Cardiac fibroblast (primary cell): ENCODE data around the gene DPEP3.

Experiments
- DNase-seq, 2 donors: peaks; one replicate each; pipeline versions ENCODE4 v3.0.0 to v3.0.0-alpha.2; 2010; ENCODE audit warnings: low read depth in 2 of 2
- H3K4me3 ChIP-seq, 2 donors: replicated peaks in 1 of 2; 1 replicate in 1 of 2; 2 replicates in 1 of 2; pipeline ENCODE4 v1.5.1; 2011; ENCODE audit warnings: low read depth in 2 of 2, low read length in 2 of 2, mild to moderate bottlenecking in 2 of 2, moderate library complexity in 1 of 2
- TF ChIP-seq, protein P1 (sequence below): IDR thresholded peaks from one replicate; pipeline ENCODE4 v1.5.1; 2011; ENCODE audit warnings: low read depth, mild to moderate bottlenecking, low read length, inconsistent platforms

The DPEP3 gene

DNA sequence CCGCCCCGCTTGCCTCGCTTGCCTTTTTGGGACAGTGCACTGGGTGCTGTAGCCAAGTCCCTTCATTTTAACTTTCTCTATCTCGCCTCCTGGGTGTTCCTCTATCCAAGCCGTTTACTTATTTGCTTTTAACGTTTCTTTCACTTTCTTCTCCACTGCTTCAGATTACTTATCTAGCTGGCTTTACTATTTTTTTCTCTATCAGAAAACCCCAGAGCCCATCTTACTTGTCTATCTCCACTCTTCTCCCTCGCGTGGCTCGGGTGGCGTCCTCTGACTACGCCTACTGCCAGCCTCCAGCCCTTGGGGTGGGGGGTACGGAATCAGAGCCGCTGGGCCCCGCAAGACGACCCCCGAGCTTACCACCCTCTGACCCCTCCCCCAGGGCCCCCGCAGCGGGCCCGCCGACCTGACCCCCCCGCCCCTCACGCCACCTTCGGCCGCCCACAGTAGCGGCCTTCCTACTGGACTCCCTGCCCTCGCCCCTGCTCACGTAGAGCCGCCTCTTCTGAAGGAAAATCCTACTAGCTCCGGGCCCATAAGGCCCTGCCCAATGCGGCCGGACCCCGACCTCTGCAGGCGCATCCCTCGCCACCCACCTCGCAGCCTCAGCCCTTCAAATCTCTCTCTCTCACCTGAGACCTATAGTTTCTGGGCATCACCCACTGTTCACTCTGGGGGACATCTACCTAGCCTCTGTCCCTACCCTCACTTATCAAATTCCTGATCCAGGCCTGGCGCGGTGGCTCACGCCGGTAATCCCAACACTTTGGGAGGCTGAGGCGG is 10.9 kb downstream of the DPEP3 start:
- TF ChIP-seq, protein P1, sequence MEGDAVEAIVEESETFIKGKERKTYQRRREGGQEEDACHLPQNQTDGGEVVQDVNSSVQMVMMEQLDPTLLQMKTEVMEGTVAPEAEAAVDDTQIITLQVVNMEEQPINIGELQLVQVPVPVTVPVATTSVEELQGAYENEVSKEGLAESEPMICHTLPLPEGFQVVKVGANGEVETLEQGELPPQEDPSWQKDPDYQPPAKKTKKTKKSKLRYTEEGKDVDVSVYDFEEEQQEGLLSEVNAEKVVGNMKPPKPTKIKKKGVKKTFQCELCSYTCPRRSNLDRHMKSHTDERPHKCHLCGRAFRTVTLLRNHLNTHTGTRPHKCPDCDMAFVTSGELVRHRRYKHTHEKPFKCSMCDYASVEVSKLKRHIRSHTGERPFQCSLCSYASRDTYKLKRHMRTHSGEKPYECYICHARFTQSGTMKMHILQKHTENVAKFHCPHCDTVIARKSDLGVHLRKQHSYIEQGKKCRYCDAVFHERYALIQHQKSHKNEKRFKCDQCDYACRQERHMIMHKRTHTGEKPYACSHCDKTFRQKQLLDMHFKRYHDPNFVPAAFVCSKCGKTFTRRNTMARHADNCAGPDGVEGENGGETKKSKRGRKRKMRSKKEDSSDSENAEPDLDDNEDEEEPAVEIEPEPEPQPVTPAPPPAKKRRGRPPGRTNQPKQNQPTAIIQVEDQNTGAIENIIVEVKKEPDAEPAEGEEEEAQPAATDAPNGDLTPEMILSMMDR = no peak
- no peak for DNase-seq
- H3K4me3 ChIP-seq = peak overlapping the region; percentile 56 to 82

DNA sequence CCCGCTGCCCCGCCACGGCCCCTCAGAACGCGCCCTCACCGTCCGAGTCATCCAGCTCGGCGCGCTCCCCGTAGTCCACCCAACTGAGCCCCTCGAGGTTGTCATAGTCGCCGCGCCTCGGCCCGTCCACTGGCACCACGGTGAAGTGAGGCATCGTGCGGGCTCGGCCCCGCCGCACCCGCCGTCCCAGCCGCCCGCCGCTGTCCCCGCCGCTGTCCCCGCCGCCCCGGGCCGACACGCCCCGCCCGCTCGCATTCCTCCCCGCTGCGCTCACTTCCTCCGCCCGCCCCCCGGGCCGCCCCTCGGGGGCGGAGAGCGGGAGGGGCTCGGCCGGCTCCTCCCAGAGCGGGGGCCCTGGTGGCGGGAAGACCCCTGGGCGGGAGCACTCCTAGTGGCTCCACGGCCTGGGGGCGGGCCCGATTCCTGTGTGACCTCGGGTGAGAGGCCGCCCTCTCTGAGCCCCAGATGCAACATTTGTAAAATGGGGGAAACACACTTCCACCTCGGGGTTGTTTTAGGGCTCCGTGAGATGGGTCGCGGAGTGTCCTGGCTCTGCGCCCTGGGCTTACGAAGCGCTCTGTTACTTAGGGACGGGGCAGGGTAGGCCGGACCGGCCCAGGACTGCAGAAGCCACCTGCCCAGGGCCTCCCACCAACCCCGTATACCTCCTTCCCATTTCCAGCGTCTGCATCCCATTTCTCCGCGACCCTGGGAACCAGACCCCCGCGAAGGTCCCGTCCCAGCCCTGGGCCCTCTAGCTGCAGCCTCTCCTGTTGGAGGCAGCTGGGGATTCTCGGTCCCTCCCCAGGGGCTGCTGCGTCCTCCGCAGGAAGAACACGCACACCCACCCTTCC is 11.7 kb downstream of the DPEP3 start, which contains the start of gene SLC12A4:
TSS of gene SLC12A4 (minus strand) at position 238 of the 854 bp plus-strand sequence. CDS start at position 154, 84 bp downstream.
- H3K4me3 ChIP-seq = peak within 1 kb of the TSS; percentile 56 to 82
- peak; percentile 70 to 83 for DNase-seq

DNA sequence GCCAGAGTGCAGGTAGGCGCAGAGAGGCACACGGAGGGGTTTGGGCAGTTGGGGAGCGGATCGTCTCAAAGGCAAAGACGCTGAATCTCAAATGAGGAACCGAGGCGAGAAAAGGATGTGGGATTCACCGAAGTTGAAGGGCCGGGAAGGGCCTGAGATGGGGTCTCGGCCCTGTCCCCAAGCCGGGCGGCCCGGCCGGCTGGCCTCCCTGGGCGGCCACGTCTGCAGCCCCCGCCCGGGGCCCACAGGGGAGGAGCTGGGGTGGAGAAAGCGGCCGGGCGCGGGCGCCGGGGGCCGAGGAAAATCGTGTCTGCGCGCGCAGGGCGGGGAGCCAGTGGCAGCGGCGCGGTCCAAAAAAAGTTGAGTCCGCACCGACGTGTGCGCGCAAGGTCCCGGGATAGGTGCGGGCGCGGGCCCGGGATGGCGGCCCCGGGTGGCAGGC is 12.3 kb downstream of the DPEP3 start:
- peak overlapping the region; percentile 56 to 82 for H3K4me3 ChIP-seq
- DNase-seq = peak in 1 of 2 donors; percentile 30
- TF ChIP-seq, protein P1 = no peak

More for the DNA sequence above, 11.7 kb downstream of the DPEP3 start, which contains the start of gene SLC12A4:
- TF ChIP-seq, protein P1 = no peak

DNA sequence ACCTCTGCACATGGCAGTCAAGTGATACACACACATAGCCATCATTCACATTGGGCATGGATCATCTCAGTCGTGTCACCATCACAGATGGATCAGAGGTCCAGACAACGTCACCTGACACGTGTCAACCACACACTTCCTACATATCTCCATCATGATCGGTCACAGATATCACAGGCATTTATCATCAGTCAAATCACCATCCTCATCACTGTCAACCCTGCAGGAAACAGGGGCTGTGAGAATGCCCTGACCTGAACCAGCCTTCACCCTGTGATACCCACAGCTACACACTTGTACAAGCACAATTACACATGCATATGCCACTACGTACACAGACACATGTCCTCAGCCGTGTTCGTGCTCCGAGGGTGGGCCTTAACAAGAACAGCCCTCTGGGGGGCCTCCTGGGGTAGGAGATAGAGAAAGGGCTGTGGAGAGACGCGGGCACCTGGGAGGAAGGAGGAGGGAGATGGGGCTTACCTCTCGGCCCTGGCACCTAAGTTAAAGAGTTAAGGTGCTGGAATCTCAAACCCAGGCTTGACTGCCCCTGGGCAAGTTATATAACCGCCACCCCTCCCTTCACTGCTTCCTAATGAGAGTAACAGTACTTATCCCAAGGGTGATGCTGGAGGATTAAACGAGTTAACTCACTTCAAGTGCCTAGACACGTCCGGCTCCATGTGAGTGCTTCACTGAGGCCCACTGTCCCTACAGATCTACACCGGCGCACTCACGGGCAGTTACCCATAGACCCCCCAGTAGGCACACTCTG is 12.9 kb downstream of the DPEP3 start:
- peak in 1 of 2 donors; percentile 41 for DNase-seq
- H3K4me3 ChIP-seq = peak overlapping the region; percentile 56 to 82
- TF ChIP-seq, protein P1 = no peak

DNA sequence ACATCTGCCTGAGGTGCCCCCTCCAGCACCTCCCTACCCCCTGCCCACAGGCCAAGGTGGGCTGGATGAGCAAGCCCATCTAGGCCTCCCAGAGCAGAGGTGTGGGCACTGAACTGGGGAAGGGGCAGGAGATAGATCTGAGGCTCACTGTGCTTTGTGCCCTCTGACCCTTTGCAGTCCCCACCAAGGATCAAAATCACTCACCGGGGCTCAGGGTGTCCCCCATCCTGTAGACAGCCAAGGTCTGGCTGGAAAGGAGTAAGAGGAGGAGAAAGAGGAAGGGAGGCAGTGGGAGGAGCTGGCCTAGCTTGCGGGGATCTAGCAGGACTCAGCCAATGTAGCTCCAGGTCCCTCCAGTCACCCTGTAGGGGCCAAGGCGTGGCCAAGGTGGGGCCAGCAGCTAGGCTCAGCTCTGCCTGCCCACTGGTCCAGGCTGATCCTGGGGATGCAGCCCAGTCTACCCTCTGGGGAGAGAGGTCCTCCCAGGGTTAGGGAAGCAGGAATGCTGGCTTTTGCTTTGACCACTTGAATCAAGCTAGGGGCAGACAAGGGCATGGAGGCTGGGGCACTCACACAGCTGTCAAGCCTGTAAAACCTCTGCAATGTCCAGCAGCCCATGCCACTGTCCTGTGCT is 13.6 kb downstream of the DPEP3 start:
- DNase-seq = peak; percentile 48 to 60
- peak overlapping the region; percentile 56 to 82 for H3K4me3 ChIP-seq
- TF ChIP-seq, protein P1 = no peak
